GM19467 (cell line): ENCODE measurements around the gene FBXL14.

Experiments used
- ATAC-seq: cut with Tn5 transposase; IDR thresholded peaks from one replicate; pipeline ENCODE4 v1.9.1; 2021; ENCODE audit warnings: mild to moderate bottlenecking, moderate library complexity; ENCODE audit not compliant: unreplicated experiment

Gene FBXL14

GRCh38 chr12:1595026-1595561 lies 713 bp upstream of the FBXL14 start:
- ATAC-seq: no peak

GRCh38 chr12:1594006-1594260 lies 448 bp downstream of the FBXL14 start:
- ATAC-seq: no peak

- ATAC-seq: peak; percentile 17
Measured at GRCh38 chr12:1593174-1594005, 991 bp downstream of the FBXL14 start.

GRCh38 chr12:1592444-1593173 lies 1.8 kb downstream of the FBXL14 start:
- ATAC-seq: no peak

GRCh38 chr12:1591543-1591942 lies 2.8 kb downstream of the FBXL14 start:
- no peak for ATAC-seq

GRCh38 chr12:1591034-1591433 lies 3.3 kb downstream of the FBXL14 start:
- no peak for ATAC-seq

GRCh38 chr12:1590221-1590979 lies 4.0 kb downstream of the FBXL14 start:
- no peak for ATAC-seq

- no peak for ATAC-seq
Measured at GRCh38 chr12:1588575-1588947, 5.8 kb downstream of the FBXL14 start.

GRCh38 chr12:1587927-1588574 lies 6.3 kb downstream of the FBXL14 start:
- ATAC-seq: no peak

GRCh38 chr12:1584326-1584725 lies 10.1 kb downstream of the FBXL14 start:
- no peak for ATAC-seq

- ATAC-seq: no peak
Measured at GRCh38 chr12:1583421-1584078, 10.8 kb downstream of the FBXL14 start.

GRCh38 chr12:1582709-1583050 lies 11.7 kb downstream of the FBXL14 start:
- no peak for ATAC-seq

- ATAC-seq: no peak
Measured at GRCh38 chr12:1581973-1582708, 12.2 kb downstream of the FBXL14 start.

GRCh38 chr12:1580526-1580925 lies 13.9 kb downstream of the FBXL14 start:
- no peak for ATAC-seq

- no peak for ATAC-seq
Measured at GRCh38 chr12:1579651-1580435, 14.5 kb downstream of the FBXL14 start.

GRCh38 chr12:1576410-1577241 lies 17.8 kb downstream of the FBXL14 start:
- ATAC-seq: no peak

- no peak for ATAC-seq
Measured at GRCh38 chr12:1575408-1576401, 18.7 kb downstream of the FBXL14 start.
